ENCODE measurements around the gene CTTNBP2NL.
A peak's percentile ranks its signal among the peaks of the same experiment; 100 is the strongest.

CTTNBP2NL gene

DNA sequence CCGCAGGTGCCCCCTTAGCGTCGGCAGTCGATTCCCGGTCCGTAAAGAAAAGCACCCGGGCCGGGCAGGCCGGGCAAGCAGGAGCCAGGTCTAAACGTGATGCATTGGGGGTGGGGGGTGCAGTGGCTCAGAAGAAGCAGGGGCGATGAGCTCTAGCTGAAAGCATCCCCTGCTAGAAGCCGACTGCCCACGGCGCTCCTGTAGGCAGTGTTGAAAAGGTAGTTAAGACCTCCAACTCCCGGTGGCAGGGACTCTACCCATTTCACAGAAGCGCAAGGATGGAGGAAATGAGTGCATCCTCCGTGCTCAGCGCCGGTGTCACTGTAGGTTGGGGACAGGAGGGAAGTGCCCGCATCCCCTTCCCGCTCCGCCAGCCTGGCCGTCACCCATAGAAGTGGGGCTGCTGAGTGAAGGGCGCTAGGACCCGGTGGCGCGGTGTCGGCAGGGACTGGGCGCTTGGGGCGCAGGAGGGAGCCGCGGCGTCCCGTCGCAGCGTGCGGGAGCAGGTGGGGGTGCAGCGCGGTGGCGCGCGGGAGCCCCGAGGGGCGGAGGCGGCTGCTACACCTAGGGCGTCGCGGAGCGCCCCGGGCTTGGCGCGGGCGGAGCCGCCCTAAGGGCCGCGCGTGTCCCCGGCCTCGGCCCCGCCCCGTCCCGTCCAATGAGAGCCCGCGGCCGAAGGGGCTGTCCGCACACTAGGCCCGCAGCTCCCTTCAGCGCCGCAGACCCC is 112.4 kb downstream of the CTTNBP2NL start, which contains the start of gene WNT2B:
TSS of gene WNT2B (plus strand) at position 688 of the 727 bp plus-strand sequence. CDS start 298 bp downstream, outside the sequence.
- peak in 4 of 5 donors; percentile 35 to 49 (median 45) for DNase-seq

GRCh38 chr1:112509005-112509659 is 113.1 kb downstream of the CTTNBP2NL start:
- peak in 1 of 5 donors; percentile 10 for DNase-seq

DNA sequence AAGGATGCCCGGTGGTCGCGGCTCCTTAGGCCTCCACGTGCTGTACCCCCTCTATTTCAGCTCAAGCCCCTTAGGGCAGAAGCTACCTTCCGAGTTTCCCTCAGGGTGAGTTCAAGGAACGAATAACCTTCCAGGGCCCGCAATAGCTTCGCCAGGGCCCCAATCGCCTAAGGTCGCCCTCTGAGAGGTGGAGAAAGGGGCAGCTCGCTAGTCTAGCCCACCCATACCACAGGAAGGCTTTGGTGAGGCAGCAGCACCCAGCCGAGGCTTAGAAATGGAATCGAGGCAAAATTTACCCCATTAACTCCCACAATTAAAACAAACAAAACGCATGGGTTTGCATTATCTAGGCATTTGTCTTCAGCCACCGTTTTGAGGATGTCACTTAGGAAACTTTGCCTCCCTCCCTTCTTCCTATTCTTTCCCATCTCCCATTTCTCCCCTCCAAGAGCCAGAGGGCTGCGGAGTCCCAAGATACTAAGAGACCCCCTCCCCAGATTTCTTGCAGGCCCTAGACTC is 113.7 kb downstream of the CTTNBP2NL start:
- no peak for DNase-seq

DNA sequence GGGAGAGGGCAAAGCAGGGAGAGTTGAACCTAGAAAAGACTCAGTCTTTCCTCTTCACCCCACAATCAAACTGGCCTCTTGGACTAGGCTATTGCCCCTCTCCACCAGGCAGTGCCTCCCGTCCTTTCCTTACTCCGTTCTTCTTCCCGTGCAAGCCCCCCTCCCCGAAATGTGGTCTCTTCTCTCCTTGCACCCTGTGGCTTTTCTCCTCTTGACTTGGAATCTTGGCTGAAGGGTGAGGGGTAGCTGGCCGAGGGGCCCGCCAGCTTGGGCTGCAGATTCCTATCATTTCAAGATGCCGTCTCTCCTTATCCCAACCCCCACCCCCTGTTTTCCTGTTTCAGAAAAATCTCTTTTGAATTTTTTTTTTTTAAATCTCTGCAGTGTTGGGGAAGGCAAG is 114.3 kb downstream of the CTTNBP2NL start:
- no peak for DNase-seq

All from T-helper 1 cell (primary cell).